HUES48 (cell line): ENCODE measurements around the gene OSCP1.

Experiments used
- H3K27ac ChIP-seq: one replicate; pipeline ENCODE4 v1.7.0; 2013; ENCODE audit warnings: low read depth, low read length, inconsistent platforms
- H3K27me3 ChIP-seq: 2 replicates; pipeline ENCODE4 v1.6.1; 2013; ENCODE audit warnings: mild to moderate bottlenecking, low read length; ENCODE audit not compliant: control insufficient read depth, insufficient read depth
- H3K36me3 ChIP-seq: 2 replicates; pipeline ENCODE4 v1.6.1; 2013; ENCODE audit warnings: low read length; ENCODE audit not compliant: control insufficient read depth, insufficient read depth
- H3K4me1 ChIP-seq: 2 replicates; pipeline ENCODE4 v1.6.1; 2013; ENCODE audit warnings: mild to moderate bottlenecking, low read length; ENCODE audit not compliant: control insufficient read depth, insufficient read depth
- H3K4me3 ChIP-seq: 2 replicates; pipeline ENCODE4 v1.5.1; 2013; ENCODE audit warnings: mild to moderate bottlenecking, low read depth, low read length
- H3K9ac ChIP-seq: 2 replicates; pipeline ENCODE4 v1.6.1; 2013; ENCODE audit warnings: mild to moderate bottlenecking, low read depth, low read length, moderate library complexity
- H3K9me3 ChIP-seq: 2 replicates; pipeline ENCODE4 v1.6.1; 2013; ENCODE audit warnings: low read length; ENCODE audit not compliant: control insufficient read depth, insufficient read depth

The OSCP1 gene

DNA sequence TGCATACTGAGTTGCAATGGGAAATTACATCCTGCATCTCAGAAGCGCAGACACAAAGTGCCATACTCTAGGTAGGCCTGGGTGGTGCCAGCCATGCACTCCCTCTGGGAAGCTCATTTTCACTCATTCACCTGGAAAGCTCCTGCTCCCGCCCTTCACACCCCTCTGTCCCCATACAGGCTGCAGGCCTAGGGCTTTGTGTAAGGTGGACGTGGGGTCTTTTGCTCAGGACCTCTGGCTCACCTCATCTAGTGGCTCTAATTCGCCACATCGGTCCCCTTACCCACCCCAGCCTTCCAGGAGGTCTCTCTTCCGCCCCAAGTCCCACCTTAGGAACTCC, 13.2 kb upstream of the OSCP1 start:
- Histone ChIP-seq H3K9me3 (no peaks in the 10 kb centered on the region), H3K27me3 (peaks cover 35% of the 10 kb centered on the region), H3K4me1 (peaks cover 10% of the 10 kb centered on the region; the same call in 1 of the 2 replicates), H3K9ac (peak overlapping the region; percentile 95), H3K4me3 (peak overlapping the region; percentile 97), H3K27ac (peak overlapping the region; percentile 87), H3K36me3 (peaks cover 40% of the 10 kb centered on the region)

- H3K4me1 ChIP-seq, result no peaks in the 10 kb centered on the region
- no peaks in the 10 kb centered on the region for H3K9me3 ChIP-seq
- no peak overlapping the region for H3K9ac ChIP-seq
- no peak overlapping the region for H3K27ac ChIP-seq
- H3K27me3 ChIP-seq, result no peaks in the 10 kb centered on the region
- H3K36me3 ChIP-seq, result peaks cover 79% of the 10 kb centered on the region
- no peak overlapping the region for H3K4me3 ChIP-seq
Measured at GRCh38 chr1:36458910-36459309, 8.7 kb upstream of the OSCP1 start.

GRCh38 chr1:36457691-36458090, 7.4 kb upstream of the OSCP1 start:
- no peak overlapping the region for H3K27ac ChIP-seq
- no peaks in the 10 kb centered on the region for H3K4me1 ChIP-seq
- H3K9me3 ChIP-seq, result no peaks in the 10 kb centered on the region
- no peaks in the 10 kb centered on the region for H3K27me3 ChIP-seq
- H3K36me3 ChIP-seq, result peaks cover 79% of the 10 kb centered on the region
- H3K9ac ChIP-seq, result no peak overlapping the region
- no peak overlapping the region for H3K4me3 ChIP-seq

DNA sequence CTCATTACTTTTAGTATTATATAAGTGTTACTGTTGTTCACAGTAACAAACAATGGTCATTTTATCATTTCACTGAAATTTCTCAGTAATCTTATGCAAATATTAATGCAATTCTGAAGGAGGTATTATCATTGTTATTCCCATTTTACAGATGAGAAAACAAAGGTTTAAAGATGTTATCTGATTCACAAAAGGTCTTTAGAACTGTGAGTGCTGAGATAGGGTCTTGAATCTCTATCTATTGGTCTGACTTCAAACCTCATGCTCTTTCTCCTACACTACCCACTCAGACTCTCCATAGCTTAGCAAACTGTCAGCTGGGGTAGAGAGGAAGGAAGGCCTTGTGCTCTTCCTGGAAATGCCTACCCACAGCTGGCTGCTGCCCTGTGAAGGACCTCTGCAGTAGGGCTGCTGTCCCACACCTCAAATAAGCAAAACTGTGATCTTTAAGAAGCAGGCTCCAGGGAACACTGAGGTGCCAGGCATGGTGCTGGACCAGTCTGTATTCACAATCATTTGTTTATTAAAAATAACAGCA, 6.2 kb upstream of the OSCP1 start:
- Histone ChIP-seq H3K4me1 (no peaks in the 10 kb centered on the region), H3K9me3 (no peaks in the 10 kb centered on the region)

GRCh38 chr1:36455386-36455785, 5.1 kb upstream of the OSCP1 start:
- Histone ChIP-seq H3K9ac (no peak overlapping the region), H3K9me3 (no peaks in the 10 kb centered on the region), H3K4me3 (no peak overlapping the region), H3K4me1 (no peaks in the 10 kb centered on the region), H3K27me3 (no peaks in the 10 kb centered on the region), H3K27ac (no peak overlapping the region), H3K36me3 (peaks cover 57% of the 10 kb centered on the region)

More for the DNA sequence above, 6.2 kb upstream of the OSCP1 start:
- H3K27me3 ChIP-seq, result no peaks in the 10 kb centered on the region
- peaks cover 68% of the 10 kb centered on the region for H3K36me3 ChIP-seq
- H3K27ac ChIP-seq, result no peak overlapping the region
- H3K4me3 ChIP-seq, result no peak overlapping the region
- H3K9ac ChIP-seq, result no peak overlapping the region

DNA sequence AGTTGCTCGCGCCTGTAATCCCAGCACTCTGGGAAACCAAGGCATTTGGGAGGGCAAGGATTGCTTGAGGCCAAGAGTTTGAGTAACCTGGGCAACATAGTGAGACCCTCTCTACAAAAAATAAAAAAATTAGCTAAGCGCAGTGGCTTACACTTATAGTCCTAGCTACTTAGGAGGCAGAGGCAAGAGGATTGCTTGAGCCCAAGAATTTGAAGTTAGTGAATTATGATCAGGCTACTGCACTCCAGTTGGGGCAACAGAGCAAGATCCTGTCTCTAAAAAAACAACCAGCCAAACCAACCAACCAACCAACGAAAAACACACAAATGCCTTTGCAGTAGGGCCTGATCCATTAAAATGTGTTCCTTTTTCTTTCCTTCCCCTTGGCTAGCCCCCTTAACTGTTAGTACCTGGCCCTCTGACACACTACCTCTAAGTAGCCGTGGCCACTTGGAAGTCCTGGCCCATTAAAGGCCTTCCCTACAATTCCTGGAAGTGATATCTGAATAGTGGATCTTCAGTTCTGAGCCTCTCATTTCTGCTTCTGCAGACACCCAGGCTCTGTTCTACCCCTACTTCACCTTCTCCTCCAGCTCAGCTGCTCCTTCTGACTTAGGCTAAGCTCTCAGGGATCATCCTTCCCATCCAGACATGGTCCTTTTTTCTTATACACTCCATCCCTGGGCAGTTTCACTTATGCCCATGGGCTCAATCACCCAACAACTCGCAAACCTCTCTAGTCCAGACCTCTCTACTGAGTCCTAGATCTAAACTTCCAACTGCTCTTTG, 3.5 kb upstream of the OSCP1 start:
- no peak overlapping the region for H3K4me3 ChIP-seq
- H3K9ac ChIP-seq, result no peak overlapping the region
- H3K4me1 ChIP-seq, result no peaks in the 10 kb centered on the region; the same call in 1 of the 2 replicates
- no peak overlapping the region for H3K27ac ChIP-seq
- peaks cover 43% of the 10 kb centered on the region for H3K36me3 ChIP-seq
- no peaks in the 10 kb centered on the region for H3K9me3 ChIP-seq
- H3K27me3 ChIP-seq, result no peaks in the 10 kb centered on the region

- no peak overlapping the region for H3K4me3 ChIP-seq
- H3K27ac ChIP-seq, result no peak overlapping the region
- H3K9ac ChIP-seq, result no peak overlapping the region
- H3K9me3 ChIP-seq, result no peaks in the 10 kb centered on the region
- no peaks in the 10 kb centered on the region; the same call in 1 of the 2 replicates for H3K4me1 ChIP-seq
- H3K36me3 ChIP-seq, result peaks cover 36% of the 10 kb centered on the region
- H3K27me3 ChIP-seq, result no peaks in the 10 kb centered on the region
Measured at GRCh38 chr1:36453051-36453450, 2.8 kb upstream of the OSCP1 start.

GRCh38 chr1:36450919-36451305, 661 bp upstream of the OSCP1 start:
- H3K9ac ChIP-seq, result peak overlapping the region; percentile 73
- peak overlapping the region; percentile 72 for H3K27ac ChIP-seq
- peak overlapping the region; percentile 73 for H3K4me3 ChIP-seq
- peaks cover 3% of the 10 kb centered on the region for H3K4me1 ChIP-seq
- no peaks in the 10 kb centered on the region for H3K27me3 ChIP-seq
- H3K9me3 ChIP-seq, result no peaks in the 10 kb centered on the region
- peaks cover 17% of the 10 kb centered on the region for H3K36me3 ChIP-seq

- Histone ChIP-seq H3K9me3 (no peaks in the 10 kb centered on the region), H3K4me1 (peaks cover 6% of the 10 kb centered on the region), H3K27me3 (no peaks in the 10 kb centered on the region), H3K4me3 (no peak overlapping the region), H3K36me3 (no peaks in the 10 kb centered on the region), H3K9ac (no peak overlapping the region), H3K27ac (no peak overlapping the region)
Measured at GRCh38 chr1:36448530-36449056, 1.7 kb downstream of the OSCP1 start.

- Histone ChIP-seq H3K27ac (no peak overlapping the region), H3K9me3 (no peaks in the 10 kb centered on the region), H3K4me3 (no peak overlapping the region), H3K4me1 (peaks cover 6% of the 10 kb centered on the region), H3K36me3 (no peaks in the 10 kb centered on the region), H3K9ac (no peak overlapping the region), H3K27me3 (no peaks in the 10 kb centered on the region)
Measured at GRCh38 chr1:36447450-36447849, 2.8 kb downstream of the OSCP1 start.

- Histone ChIP-seq H3K27ac (no peak overlapping the region), H3K36me3 (no peaks in the 10 kb centered on the region), H3K9ac (no peak overlapping the region), H3K4me1 (peaks cover 6% of the 10 kb centered on the region), H3K27me3 (no peaks in the 10 kb centered on the region), H3K4me3 (no peak overlapping the region), H3K9me3 (no peaks in the 10 kb centered on the region)
Measured at GRCh38 chr1:36446746-36447145, 3.5 kb downstream of the OSCP1 start.
